ENCODE data around the gene NISCH.
"Not testable (repeated sequence)": the region's sequence is repeated elsewhere in the genome, so short reads cannot be mapped to it uniquely, and the experiment has no call there.

NISCH gene

GRCh38 chr3:52525680-52526561 lies 70.5 kb downstream of the NISCH start:
- no peak for DNase-seq (ENCODE audit: low read depth, low spot score)

GRCh38 chr3:52526671-52527038 lies 71.3 kb downstream of the NISCH start:
- DNase-seq (ENCODE audit: low read depth, low spot score): not testable (repeated sequence)

GRCh38 chr3:52527039-52527731 lies 71.8 kb downstream of the NISCH start:
- no peak for DNase-seq (ENCODE audit: low read depth, low spot score)

GRCh38 chr3:52527732-52528585 lies 72.6 kb downstream of the NISCH start:
- DNase-seq (ENCODE audit: low read depth, low spot score): no peak

- DNase-seq (ENCODE audit: low read depth, low spot score): no peak
These were observed 73.4 kb downstream of the NISCH start for GRCh38 chr3:52528586-52529375.

- DNase-seq (ENCODE audit: low read depth, low spot score): no peak
These were observed 74.3 kb downstream of the NISCH start for GRCh38 chr3:52529376-52530333.

- no peak for DNase-seq (ENCODE audit: low read depth, low spot score)
These were observed 75.8 kb downstream of the NISCH start for GRCh38 chr3:52530918-52531826.

- DNase-seq (ENCODE audit: low read depth, low spot score): no peak
These were observed 76.6 kb downstream of the NISCH start for GRCh38 chr3:52531860-52532516.

- no peak for DNase-seq (ENCODE audit: low read depth, low spot score)
These were observed 77.1 kb downstream of the NISCH start for GRCh38 chr3:52532517-52532837.

- no peak for DNase-seq (ENCODE audit: low read depth, low spot score)
These were observed 77.6 kb downstream of the NISCH start for GRCh38 chr3:52532838-52533622.

- DNase-seq (ENCODE audit: low read depth, low spot score): no peak
These were observed 78.3 kb downstream of the NISCH start, which contains the start of gene NT5DC2 for GRCh38 chr3:52533623-52534280. NT5DC2 (minus strand) TSS chr3:52533857; CDS start chr3:52533737, 120 bp downstream.

- no peak for DNase-seq (ENCODE audit: low read depth, low spot score)
These were observed 79.1 kb downstream of the NISCH start for GRCh38 chr3:52534281-52535183.

GRCh38 chr3:52535411-52536111 lies 80.2 kb downstream of the NISCH start:
- no peak for DNase-seq (ENCODE audit: low read depth, low spot score)

- DNase-seq (ENCODE audit: low read depth, low spot score): no peak
These were observed 80.6 kb downstream of the NISCH start for GRCh38 chr3:52536112-52536368.

- peak; percentile 91 for DNase-seq (ENCODE audit: low read depth, low spot score)
These were observed 81.2 kb downstream of the NISCH start, which contains the start of gene UQCC5 for GRCh38 chr3:52536369-52537164. UQCC5 (plus strand) TSS chr3:52536605; CDS start chr3:52536756, 151 bp downstream.
